ENCODE results near the gene TTC21A. TPM values are rescaled to one million over a fixed set of nuclear protein-coding genes. Genes with fewer than 3 reads are reported as not detected.

TTC21A gene
- total RNA-seq, 1 experiment from 2014 or later: 1.2 TPM

GRCh38 chr3:39186692-39187151 is 79.2 kb downstream of the TTC21A start:
- no peaks in the 10 kb centered on the region for H4K20me1 ChIP-seq (ENCODE audit: low read length)
- H3K4me3 ChIP-seq (ENCODE audit: low read length): no peak overlapping the region
- no peaks in the 10 kb centered on the region for H3F3A ChIP-seq (ENCODE audit: low read length, unreplicated experiment)
- H3K79me2 ChIP-seq (ENCODE audit: low read length): no peaks in the 10 kb centered on the region
- no peaks in the 10 kb centered on the region for H3K27me3 ChIP-seq (ENCODE audit: low read length)
- no peaks in the 10 kb centered on the region for H3K9me3 ChIP-seq (ENCODE audit: low read length)
- H3K9me2 ChIP-seq (replicated peaks; ENCODE audit: low read length): no peaks in the 10 kb centered on the region
- no peak overlapping the region for H2AFZ ChIP-seq (ENCODE audit: low read length)
- ChIA-PET POLR2A (ENCODE audit: unreplicated experiment) (no interaction called here), CTCF (no interaction called here)
- ATAC-seq: no peak
- no peak for DNase-seq
- no peaks in the 10 kb centered on the region for H3K36me3 ChIP-seq (ENCODE audit: low read depth, low read length)
- H3K4me1 ChIP-seq (ENCODE audit: insufficient read depth, low read length): no peaks in the 10 kb centered on the region
- H3K27ac ChIP-seq (ENCODE audit: low read length): no peak overlapping the region
- no TSS peak for BruUV-seq (replicated peaks)
- TF ChIP-seq CTCF (conservative IDR thresholded peaks at IDR 0.05; ENCODE audit: low read depth, low read length): no peak
- no peak for TF ChIP-seq EZH2 (IDR thresholded peaks at IDR 0.05; ENCODE audit: low read length, unreplicated experiment)
- TF ChIP-seq EZH2phosphoT487 (IDR thresholded peaks at IDR 0.05; ENCODE audit: borderline replicate concordance, low read length): no peak
- no peak overlapping the region for H3K9ac ChIP-seq (ENCODE audit: low read length)
- no peak overlapping the region for H3K4me2 ChIP-seq (ENCODE audit: low read length)
- intact Hi-C loops (cut with micrococcal nuclease): no loop called here

- no peak overlapping the region for H2AFZ ChIP-seq (ENCODE audit: low read length)
- no peaks in the 10 kb centered on the region for H3K9me2 ChIP-seq (replicated peaks; ENCODE audit: low read length)
- no peaks in the 10 kb centered on the region for H3K27me3 ChIP-seq (ENCODE audit: low read length)
- no peak for DNase-seq
- no peaks in the 10 kb centered on the region for H3K4me1 ChIP-seq (ENCODE audit: insufficient read depth, low read length)
- H3K9me3 ChIP-seq (ENCODE audit: low read length): no peaks in the 10 kb centered on the region
- intact Hi-C loops (cut with micrococcal nuclease): loop anchor here (2.0 kb wide), 1 partner anchor 191 kb away; no protein-coding TSS in a partner anchor
- H3F3A ChIP-seq (ENCODE audit: low read length, unreplicated experiment): no peaks in the 10 kb centered on the region
- no peaks in the 10 kb centered on the region for H4K20me1 ChIP-seq (ENCODE audit: low read length)
- no peaks in the 10 kb centered on the region for H3K36me3 ChIP-seq (ENCODE audit: low read depth, low read length)
- ChIA-PET POLR2A (ENCODE audit: unreplicated experiment) (no interaction called here), CTCF (interaction anchor here (4.3 kb wide), 1 partner anchor 101 kb away, joined by 46 read pairs; no protein-coding TSS in a partner anchor)
- TF ChIP-seq CTCF (conservative IDR thresholded peaks at IDR 0.05; ENCODE audit: low read depth, low read length): no peak
- no peak for TF ChIP-seq EZH2phosphoT487 (IDR thresholded peaks at IDR 0.05; ENCODE audit: borderline replicate concordance, low read length)
- TF ChIP-seq EZH2 (IDR thresholded peaks at IDR 0.05; ENCODE audit: low read length, unreplicated experiment): no peak
- no peak for ATAC-seq
- no peaks in the 10 kb centered on the region for H3K79me2 ChIP-seq (ENCODE audit: low read length)
- no peak overlapping the region for H3K4me2 ChIP-seq (ENCODE audit: low read length)
- H3K9ac ChIP-seq (ENCODE audit: low read length): no peak overlapping the region
- no peak overlapping the region for H3K27ac ChIP-seq (ENCODE audit: low read length)
- no peak overlapping the region for H3K4me3 ChIP-seq (ENCODE audit: low read length)
- no TSS peak for BruUV-seq (replicated peaks)
Observed at GRCh38 chr3:39187372-39188155, 80.1 kb downstream of the TTC21A start.

Small RNA genes lying within 50 kb of the gene (microRNA-seq; reads per million reads assigned to microRNA genes)
- gene MIR6822 (ENCODE audit: unreplicated experiment): not detected

Other genes starting within 250 kb of the TTC21A start
- not detected in 2 replicates for gene SCN11A, start 55.7 kb upstream of the TTC21A start, total RNA-seq (2014; rRNA removed)
- gene WDR48, start 55.7 kb upstream of the TTC21A start, total RNA-seq (2014; rRNA removed): 16.5 and 21.0 TPM in 2 replicates
- gene GORASP1, start 53 bp upstream of the TTC21A start, total RNA-seq (2014; rRNA removed): 47.4 and 58.9 TPM in 2 replicates
- gene CSRNP1, start 45.9 kb downstream of the TTC21A start, total RNA-seq (2014; rRNA removed): 72.3 and 86.9 TPM in 2 replicates
- not detected in 2 replicates for gene XIRP1, start 84.9 kb downstream of the TTC21A start, total RNA-seq (2014; rRNA removed)
- gene CX3CR1, start 172.4 kb downstream of the TTC21A start, total RNA-seq (2014; rRNA removed): not detected in 2 replicates
- gene CCR8, start 222.0 kb downstream of the TTC21A start, total RNA-seq (2014; rRNA removed): not detected in 2 replicates